Limb (tissue), 2 donors: Measurements from ENCODE around the gene TULP4.

Source experiments
- DNase-seq, 2 donors: peaks; one replicate each; pipeline ENCODE4 v3.0.0-alpha.2; 2016; ENCODE audit errors: extremely low spot score in 2 of 2

The TULP4 gene

GRCh38 chr6:158358450-158359077, 46.3 kb downstream of the TULP4 start:
- no peak for DNase-seq

GRCh38 chr6:158361068-158361467, 48.8 kb downstream of the TULP4 start:
- no peak for DNase-seq

- no peak for DNase-seq
Measured at GRCh38 chr6:158361961-158362669, 49.9 kb downstream of the TULP4 start.

- DNase-seq, result no peak
Measured at GRCh38 chr6:158366363-158366762, 54.1 kb downstream of the TULP4 start.

- no peak for DNase-seq
Measured at GRCh38 chr6:158367816-158368215, 55.6 kb downstream of the TULP4 start.

GRCh38 chr6:158369241-158369640, 57.0 kb downstream of the TULP4 start:
- no peak for DNase-seq

- DNase-seq, result no peak
Measured at GRCh38 chr6:158370805-158371204, 58.5 kb downstream of the TULP4 start.

GRCh38 chr6:158371261-158371660, 59.0 kb downstream of the TULP4 start:
- no peak for DNase-seq

GRCh38 chr6:158372574-158372973, 60.3 kb downstream of the TULP4 start:
- no peak for DNase-seq

GRCh38 chr6:158373214-158373613, 60.9 kb downstream of the TULP4 start:
- DNase-seq, result no peak

- DNase-seq, result no peak
Measured at GRCh38 chr6:158374020-158374419, 61.8 kb downstream of the TULP4 start.

GRCh38 chr6:158376631-158377081, 64.4 kb downstream of the TULP4 start:
- peak; percentile 29 to 47 for DNase-seq

- DNase-seq, result no peak
Measured at GRCh38 chr6:158377860-158378259, 65.6 kb downstream of the TULP4 start.

- DNase-seq, result no peak
Measured at GRCh38 chr6:158379336-158379735, 67.1 kb downstream of the TULP4 start.

- no peak for DNase-seq
Measured at GRCh38 chr6:158381214-158381613, 68.9 kb downstream of the TULP4 start.

- DNase-seq, result no peak
Measured at GRCh38 chr6:158382491-158382890, 70.2 kb downstream of the TULP4 start.

- no peak for DNase-seq
Measured at GRCh38 chr6:158383057-158383456, 70.8 kb downstream of the TULP4 start.

GRCh38 chr6:158383542-158383941, 71.3 kb downstream of the TULP4 start:
- DNase-seq, result no peak

GRCh38 chr6:158384671-158385110, 72.4 kb downstream of the TULP4 start:
- DNase-seq, result no peak

- DNase-seq, result no peak
Measured at GRCh38 chr6:158387036-158387435, 74.8 kb downstream of the TULP4 start.

GRCh38 chr6:158387578-158387977, 75.3 kb downstream of the TULP4 start:
- DNase-seq, result no peak

- DNase-seq, result no peak
Measured at GRCh38 chr6:158388727-158389126, 76.5 kb downstream of the TULP4 start.
